HG02870 (cell line): Measurements from ENCODE around the gene C21orf58.
"Not testable (repeated sequence)": the region's sequence is repeated elsewhere in the genome, so short reads cannot be mapped to it uniquely, and the experiment has no call there.

Experiments
- ATAC-seq: cut with Tn5 transposase; IDR thresholded peaks from one replicate; pipeline ENCODE4 v1.9.1; 2021; ENCODE audit warnings: mild to moderate bottlenecking, moderate library complexity; ENCODE audit not compliant: unreplicated experiment

Gene C21orf58

GRCh38 chr21:46323710-46324389 lies at the start of gene C21orf58, which contains the start of gene PCNT:
Gene C21orf58 (minus strand): TSS chr21:46323870. CDS start chr21:46322738, 1,132 bp downstream.
Gene PCNT (plus strand): TSS chr21:46324156. CDS start chr21:46324229, 73 bp downstream.
- ATAC-seq = peak; percentile 84

- not testable (repeated sequence) for ATAC-seq
Observed at GRCh38 chr21:46372947-46373346, 49.3 kb upstream of the C21orf58 start.

DNA sequence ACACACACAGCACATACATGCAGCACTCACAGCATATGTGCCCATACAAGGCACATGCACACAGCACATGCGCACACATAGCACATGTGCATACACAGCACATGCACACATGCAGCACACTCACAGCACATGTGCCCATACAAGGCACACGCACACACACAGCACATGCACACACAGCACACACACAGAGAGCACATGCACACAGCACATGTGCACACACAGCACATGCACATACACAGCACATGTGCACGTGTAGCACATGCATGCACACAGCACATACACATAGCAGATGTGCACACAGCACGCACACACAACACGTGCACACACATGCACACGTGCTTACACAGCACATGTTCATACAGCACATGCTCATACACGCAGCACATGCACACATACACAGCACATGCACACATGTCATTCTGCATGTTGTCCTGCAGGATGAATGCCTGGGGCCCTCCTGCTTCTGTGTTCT lies 48.4 kb upstream of the C21orf58 start:
- no peak for ATAC-seq

DNA sequence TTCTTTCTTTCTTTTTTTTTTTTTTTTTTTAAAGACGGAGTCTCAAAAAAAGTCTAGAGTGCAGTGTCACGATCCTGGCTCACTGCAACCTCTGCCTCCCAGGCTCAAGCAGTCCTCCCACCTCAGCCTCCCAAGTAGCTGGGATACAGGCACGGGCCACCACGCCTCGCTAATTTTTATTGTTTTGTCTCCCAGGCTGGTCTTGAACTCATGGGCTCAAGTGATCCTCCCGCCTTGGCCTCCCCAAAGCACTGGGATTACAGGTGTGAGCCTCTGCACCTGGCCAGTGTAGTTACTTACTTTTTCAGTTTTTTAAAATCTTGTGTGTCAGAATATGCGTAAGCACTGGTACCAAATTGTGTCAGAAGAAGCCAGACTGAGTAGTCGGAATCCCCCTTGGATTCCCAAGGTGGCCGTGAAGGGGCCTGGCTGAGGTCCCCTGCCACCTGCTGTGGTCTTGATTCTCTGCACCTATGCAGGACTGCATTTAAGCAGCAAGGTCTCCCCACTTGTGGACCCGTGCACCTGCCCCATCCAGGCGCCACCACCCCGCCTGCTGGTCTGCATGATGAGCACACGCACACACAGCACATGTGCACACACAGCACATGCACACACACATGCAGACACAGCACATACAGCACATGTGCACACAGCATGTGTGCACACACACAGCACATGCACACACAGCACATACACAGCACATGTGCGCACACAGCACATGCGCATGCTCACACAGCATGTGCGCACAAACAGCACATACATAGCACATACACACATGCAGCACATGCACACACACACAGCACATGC lies 47.7 kb upstream of the C21orf58 start:
- ATAC-seq = no peak

- no peak for ATAC-seq
Observed at GRCh38 chr21:46369520-46370235, 46.0 kb upstream of the C21orf58 start.

DNA sequence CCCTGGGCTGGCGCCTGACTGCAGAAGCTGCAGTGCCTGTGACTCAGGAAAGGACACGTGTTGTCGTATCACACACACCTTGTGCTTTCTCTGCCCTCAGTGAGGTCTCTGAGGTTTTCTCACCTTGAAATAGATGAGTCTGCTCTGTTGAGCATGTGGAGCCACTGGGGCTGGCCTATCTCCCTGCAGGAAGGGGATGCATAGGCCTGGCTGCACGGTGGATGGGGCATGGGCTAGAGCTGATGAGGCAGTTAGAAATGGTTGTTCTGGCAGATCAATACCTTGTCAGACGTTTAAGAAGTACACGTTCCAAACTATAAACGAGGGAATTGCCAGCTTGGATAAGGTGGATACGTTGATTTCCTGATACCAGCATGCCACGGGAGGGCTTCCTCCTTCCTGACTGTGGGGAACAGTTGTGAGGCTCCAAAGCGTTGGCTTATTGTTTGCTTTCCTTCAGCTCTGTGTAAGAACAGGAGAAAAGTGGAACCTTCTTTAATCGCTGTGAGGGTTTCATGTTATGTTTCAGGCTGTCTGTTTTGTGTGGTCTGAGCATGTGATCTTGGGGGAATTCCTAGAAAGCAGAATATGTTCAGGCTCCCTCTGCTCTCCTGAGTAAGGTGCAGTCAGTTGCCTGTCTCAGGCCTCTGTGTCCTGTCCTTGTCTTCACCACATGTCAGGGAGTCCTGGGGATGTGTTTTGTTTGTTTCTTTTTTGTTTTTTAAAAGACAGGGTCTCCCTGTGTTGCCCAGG lies 45.0 kb upstream of the C21orf58 start:
- ATAC-seq = peak; percentile 68

DNA sequence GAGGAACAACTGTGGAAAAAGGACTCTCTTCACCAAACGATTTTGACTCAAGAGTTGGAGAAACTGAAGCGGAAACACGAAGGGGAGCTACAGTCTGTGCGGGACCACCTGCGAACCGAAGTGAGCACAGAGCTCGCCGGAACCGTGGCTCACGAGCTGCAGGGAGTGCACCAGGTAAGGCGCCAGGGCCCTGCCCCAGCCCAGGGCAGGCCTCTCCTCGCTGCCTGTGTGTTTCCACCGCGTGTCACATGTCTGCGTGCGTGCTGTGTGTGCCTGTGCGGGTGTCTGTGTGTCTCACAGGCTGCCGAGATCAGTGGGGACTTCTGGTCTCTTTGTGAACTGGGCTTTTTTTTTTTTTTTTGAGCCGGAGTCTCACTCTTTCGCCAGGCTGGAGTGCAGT lies 43.3 kb upstream of the C21orf58 start:
- no peak for ATAC-seq

GRCh38 chr21:46366561-46366960 lies 42.9 kb upstream of the C21orf58 start:
- no peak for ATAC-seq

DNA sequence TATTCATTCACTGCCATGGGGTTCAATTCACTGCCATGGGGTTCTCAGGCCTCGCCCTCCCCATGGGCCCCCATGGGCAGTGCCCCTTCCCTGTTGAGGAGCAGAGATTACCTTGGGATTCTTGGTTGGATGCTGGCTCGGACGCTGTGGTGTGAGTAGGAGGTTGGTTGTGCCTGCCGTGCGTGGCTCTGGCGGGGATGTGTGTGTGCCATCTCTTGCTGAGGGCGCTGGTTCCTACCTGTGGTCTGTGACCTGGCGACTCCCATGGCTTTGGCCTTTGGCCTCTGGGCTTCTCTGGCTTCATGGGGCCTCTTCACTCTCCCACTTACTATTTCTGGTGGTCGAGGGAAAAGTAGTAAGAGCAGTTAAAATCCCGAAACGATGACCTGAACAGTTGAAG lies 42.4 kb upstream of the C21orf58 start:
- ATAC-seq = no peak

GRCh38 chr21:46363698-46364097 lies 40.0 kb upstream of the C21orf58 start:
- ATAC-seq = no peak

GRCh38 chr21:46362946-46363345 lies 39.3 kb upstream of the C21orf58 start:
- no peak for ATAC-seq

- ATAC-seq = no peak
Observed at GRCh38 chr21:46361935-46362334, 38.3 kb upstream of the C21orf58 start.

- ATAC-seq = no peak
Observed at GRCh38 chr21:46361176-46361575, 37.5 kb upstream of the C21orf58 start.

DNA sequence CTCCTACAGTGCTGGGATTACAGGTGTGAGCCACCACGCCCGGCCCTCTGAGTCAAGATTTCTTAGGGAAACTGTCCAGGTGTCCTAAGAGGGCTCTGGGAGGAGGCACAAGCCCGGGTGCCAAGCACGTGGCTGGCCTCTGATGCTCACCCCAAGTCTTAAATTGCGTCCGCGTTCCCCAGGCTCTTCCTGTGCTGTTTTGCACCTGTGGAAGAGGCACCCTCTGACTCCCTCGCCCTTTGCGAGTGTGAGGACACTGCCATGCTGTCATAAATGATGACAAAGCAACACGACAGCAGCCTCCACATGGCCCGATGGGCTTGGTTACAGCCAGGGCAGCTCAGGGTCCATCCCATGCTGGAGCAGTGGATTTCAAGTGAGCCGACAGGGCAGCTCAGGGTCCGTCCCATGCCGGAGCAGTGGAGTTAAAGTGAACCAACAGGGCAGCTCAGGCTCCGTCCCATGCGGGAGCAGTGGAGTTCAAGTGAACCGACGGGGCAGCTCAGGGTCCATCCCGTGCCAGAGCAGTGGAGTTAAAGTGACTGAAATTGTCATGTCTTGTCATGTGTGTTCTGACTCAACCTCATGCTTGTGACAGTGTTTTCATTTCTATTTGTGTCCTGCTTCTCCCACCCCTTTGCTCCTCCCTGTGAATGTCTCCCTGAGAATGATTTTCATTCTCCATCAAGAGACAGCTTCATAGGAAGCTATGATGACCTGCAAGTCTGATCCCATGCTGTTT lies 34.2 kb upstream of the C21orf58 start:
- peak; percentile 5 for ATAC-seq

- ATAC-seq = peak; percentile 31
Observed at GRCh38 chr21:46357335-46357604, 33.6 kb upstream of the C21orf58 start.

GRCh38 chr21:46356494-46357334 lies 33.0 kb upstream of the C21orf58 start:
- peak; percentile 43 for ATAC-seq

DNA sequence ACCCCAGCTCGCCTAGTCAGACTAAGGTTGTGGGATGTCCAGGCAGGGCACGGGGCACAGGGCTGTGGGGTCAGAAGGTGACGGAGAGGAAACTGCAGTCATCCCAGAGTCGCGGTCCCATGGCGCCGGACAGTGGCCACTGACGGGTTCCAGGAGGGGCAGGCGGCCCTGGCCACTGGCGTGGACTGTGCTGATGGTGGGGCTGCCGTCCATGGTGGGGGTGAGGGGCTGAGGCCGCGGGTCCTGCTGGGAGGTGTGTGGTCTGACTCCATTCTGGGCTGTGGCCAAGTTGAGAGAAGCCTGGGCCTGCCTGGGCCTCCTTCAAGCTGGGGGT lies 32.3 kb upstream of the C21orf58 start:
- ATAC-seq = no peak

GRCh38 chr21:46355161-46356004 lies 31.7 kb upstream of the C21orf58 start:
- ATAC-seq = no peak

DNA sequence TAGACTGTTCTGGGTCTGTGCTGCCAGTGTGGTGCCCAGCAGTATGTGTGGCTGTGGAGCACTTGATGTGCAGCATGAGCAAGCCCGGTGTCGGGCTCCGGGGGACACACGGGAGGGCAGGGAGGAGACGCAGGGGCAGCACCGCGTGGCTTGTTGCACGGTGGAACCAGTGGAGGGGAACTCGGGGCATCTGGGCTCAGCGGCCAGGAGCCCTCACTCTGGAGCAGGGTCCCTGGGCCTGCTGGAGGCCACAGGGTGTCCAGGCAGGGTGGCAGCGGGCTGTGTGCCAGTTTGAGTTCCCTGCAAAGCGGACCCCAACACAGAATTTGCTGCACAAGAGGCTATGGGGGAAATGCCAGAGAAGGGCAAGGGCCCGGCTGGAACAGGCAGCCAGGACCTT lies 30.8 kb upstream of the C21orf58 start:
- ATAC-seq = no peak
